ENCODE data around the gene IKZF2.

Gene IKZF2

DNA sequence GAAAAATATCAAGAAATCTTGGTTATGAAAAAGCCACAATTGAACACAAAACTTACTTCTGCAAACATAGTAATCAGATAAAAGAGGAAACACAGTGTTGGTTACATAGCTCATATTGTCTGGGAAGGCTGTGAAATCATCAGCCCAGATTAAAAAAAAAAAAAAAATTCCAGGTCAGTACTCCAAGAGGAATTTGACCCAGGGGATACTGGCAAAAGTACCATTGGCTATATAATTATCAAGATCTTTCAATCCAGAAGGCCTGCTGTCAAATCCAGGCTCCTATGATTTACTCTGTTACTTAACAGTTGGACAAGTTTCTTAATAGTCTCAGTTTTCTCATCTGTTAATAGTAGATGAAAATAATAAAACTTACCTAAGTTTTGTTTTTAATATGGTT, 12.9 kb upstream of the IKZF2 start:
- DNase-seq (ENCODE audit: low spot score) (no peak), ATAC-seq (ENCODE audit: low read depth) (no peak)
- Histone ChIP-seq H3K36me3 (ENCODE audit: low read depth) (no peaks in the 10 kb centered on the region), H3K4me1 (ENCODE audit: insufficient read depth, poor library complexity, severe bottlenecking) (peaks cover 14% of the 10 kb centered on the region), H3K9me3 (ENCODE audit: severe bottlenecking) (no peaks in the 10 kb centered on the region), H3K4me3 (ENCODE audit: severe bottlenecking) (no peak overlapping the region), H3K27ac (ENCODE audit: poor library complexity, severe bottlenecking) (no peak overlapping the region), H3K27me3 (ENCODE audit: insufficient read depth, poor library complexity, severe bottlenecking) (no peaks in the 10 kb centered on the region)
- TF ChIP-seq, protein P1, sequence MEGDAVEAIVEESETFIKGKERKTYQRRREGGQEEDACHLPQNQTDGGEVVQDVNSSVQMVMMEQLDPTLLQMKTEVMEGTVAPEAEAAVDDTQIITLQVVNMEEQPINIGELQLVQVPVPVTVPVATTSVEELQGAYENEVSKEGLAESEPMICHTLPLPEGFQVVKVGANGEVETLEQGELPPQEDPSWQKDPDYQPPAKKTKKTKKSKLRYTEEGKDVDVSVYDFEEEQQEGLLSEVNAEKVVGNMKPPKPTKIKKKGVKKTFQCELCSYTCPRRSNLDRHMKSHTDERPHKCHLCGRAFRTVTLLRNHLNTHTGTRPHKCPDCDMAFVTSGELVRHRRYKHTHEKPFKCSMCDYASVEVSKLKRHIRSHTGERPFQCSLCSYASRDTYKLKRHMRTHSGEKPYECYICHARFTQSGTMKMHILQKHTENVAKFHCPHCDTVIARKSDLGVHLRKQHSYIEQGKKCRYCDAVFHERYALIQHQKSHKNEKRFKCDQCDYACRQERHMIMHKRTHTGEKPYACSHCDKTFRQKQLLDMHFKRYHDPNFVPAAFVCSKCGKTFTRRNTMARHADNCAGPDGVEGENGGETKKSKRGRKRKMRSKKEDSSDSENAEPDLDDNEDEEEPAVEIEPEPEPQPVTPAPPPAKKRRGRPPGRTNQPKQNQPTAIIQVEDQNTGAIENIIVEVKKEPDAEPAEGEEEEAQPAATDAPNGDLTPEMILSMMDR (IDR thresholded peaks at IDR 0.05; ENCODE audit: poor library complexity, severe bottlenecking), result no peak

GRCh38 chr2:213162516-213163118, 11.2 kb upstream of the IKZF2 start:
- Histone ChIP-seq H3K4me3 (ENCODE audit: severe bottlenecking) (no peak overlapping the region), H3K27me3 (ENCODE audit: insufficient read depth, poor library complexity, severe bottlenecking) (no peaks in the 10 kb centered on the region), H3K36me3 (ENCODE audit: low read depth) (no peaks in the 10 kb centered on the region), H3K9me3 (ENCODE audit: severe bottlenecking) (no peaks in the 10 kb centered on the region), H3K4me1 (ENCODE audit: insufficient read depth, poor library complexity, severe bottlenecking) (peaks cover 14% of the 10 kb centered on the region), H3K27ac (ENCODE audit: poor library complexity, severe bottlenecking) (peak overlapping the region; percentile 41)
- ATAC-seq (ENCODE audit: low read depth) (peak; percentile 51; the same call in 2 of the 3 replicates), DNase-seq (ENCODE audit: low spot score) (no peak)
- TF ChIP-seq, protein P1 (IDR thresholded peaks at IDR 0.05; ENCODE audit: poor library complexity, severe bottlenecking), result no peak

DNA sequence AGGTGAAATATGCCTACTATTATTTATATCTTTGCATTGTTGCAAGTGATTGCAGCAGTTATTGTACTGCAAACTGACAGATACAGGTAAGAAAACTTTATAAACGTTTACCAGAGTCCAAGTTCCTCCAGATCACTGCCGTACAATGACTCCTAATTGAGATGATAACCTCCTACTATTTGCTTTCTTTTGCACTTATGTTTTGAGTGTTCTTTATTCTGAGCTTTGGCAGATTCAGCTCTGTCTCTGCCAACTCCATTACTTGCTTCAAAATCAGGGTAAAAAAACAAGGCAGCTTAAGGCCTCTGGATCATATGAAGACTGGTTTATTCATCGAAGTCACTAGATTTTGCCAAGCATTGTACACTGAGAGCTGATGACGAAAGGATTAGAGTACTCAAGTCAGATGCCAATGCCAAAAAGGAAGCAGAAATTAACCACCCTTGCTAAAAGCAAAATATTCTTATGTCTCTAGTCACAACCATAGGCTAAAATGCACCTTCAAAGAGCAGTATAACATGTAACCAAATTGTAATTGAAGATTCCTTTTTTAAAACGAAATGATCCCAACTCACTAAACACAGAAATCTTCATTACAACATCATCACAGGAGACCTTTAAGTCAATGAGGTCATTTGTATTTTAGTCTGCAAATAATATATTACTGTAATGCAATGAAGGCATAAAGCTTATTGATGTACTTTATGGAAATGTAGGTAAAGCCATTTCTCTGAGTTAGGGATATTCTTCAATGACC, 10.5 kb upstream of the IKZF2 start:
- DNase-seq (ENCODE audit: low spot score), result no peak
- no peak overlapping the region for H3K4me3 ChIP-seq (ENCODE audit: severe bottlenecking)
- no peak for ATAC-seq (ENCODE audit: low read depth)
- no peaks in the 10 kb centered on the region for H3K27me3 ChIP-seq (ENCODE audit: insufficient read depth, poor library complexity, severe bottlenecking)
- H3K9me3 ChIP-seq (ENCODE audit: severe bottlenecking), result no peaks in the 10 kb centered on the region
- TF ChIP-seq, protein P1 (IDR thresholded peaks at IDR 0.05; ENCODE audit: poor library complexity, severe bottlenecking), result no peak
- H3K27ac ChIP-seq (ENCODE audit: poor library complexity, severe bottlenecking), result peak overlapping the region; percentile 41
- H3K4me1 ChIP-seq (ENCODE audit: insufficient read depth, poor library complexity, severe bottlenecking), result peaks cover 14% of the 10 kb centered on the region
- H3K36me3 ChIP-seq (ENCODE audit: low read depth), result no peaks in the 10 kb centered on the region

DNA sequence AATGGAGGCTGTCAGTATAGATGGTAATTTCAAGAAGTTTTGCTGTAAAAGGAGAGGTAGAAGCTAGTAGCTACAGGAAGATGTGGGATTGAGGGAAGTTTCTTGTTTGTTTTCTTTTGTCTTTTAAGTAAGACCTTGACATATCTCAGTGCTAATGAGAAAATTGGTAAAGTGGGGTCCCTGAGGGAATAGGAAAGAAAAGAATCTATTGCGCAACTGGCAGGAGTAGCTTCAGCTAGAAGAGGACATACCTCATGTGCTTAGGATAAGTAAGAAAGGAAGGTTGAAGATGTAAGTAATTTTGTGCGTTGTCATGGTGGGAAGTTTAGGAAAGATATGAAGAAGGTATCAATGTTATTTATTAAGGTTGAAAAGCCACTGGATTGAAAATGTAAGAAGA, 8.4 kb upstream of the IKZF2 start:
- ATAC-seq (ENCODE audit: low read depth), result no peak
- no peaks in the 10 kb centered on the region for H3K36me3 ChIP-seq (ENCODE audit: low read depth)
- DNase-seq (ENCODE audit: low spot score), result no peak
- H3K27ac ChIP-seq (ENCODE audit: poor library complexity, severe bottlenecking), result no peak overlapping the region
- no peaks in the 10 kb centered on the region for H3K27me3 ChIP-seq (ENCODE audit: insufficient read depth, poor library complexity, severe bottlenecking)
- H3K9me3 ChIP-seq (ENCODE audit: severe bottlenecking), result no peaks in the 10 kb centered on the region
- H3K4me3 ChIP-seq (ENCODE audit: severe bottlenecking), result no peak overlapping the region
- peaks cover 14% of the 10 kb centered on the region for H3K4me1 ChIP-seq (ENCODE audit: insufficient read depth, poor library complexity, severe bottlenecking)
- TF ChIP-seq, protein P1 (IDR thresholded peaks at IDR 0.05; ENCODE audit: poor library complexity, severe bottlenecking), result no peak

GRCh38 chr2:213157242-213157641, 5.8 kb upstream of the IKZF2 start:
- no peaks in the 10 kb centered on the region for H3K27me3 ChIP-seq (ENCODE audit: insufficient read depth, poor library complexity, severe bottlenecking)
- DNase-seq (ENCODE audit: low spot score) (no peak), ATAC-seq (ENCODE audit: low read depth) (no peak)
- no peak overlapping the region for H3K27ac ChIP-seq (ENCODE audit: poor library complexity, severe bottlenecking)
- no peaks in the 10 kb centered on the region for H3K36me3 ChIP-seq (ENCODE audit: low read depth)
- TF ChIP-seq, protein P1 (IDR thresholded peaks at IDR 0.05; ENCODE audit: poor library complexity, severe bottlenecking), result no peak
- H3K4me1 ChIP-seq (ENCODE audit: insufficient read depth, poor library complexity, severe bottlenecking), result peaks cover 16% of the 10 kb centered on the region
- no peaks in the 10 kb centered on the region for H3K9me3 ChIP-seq (ENCODE audit: severe bottlenecking)
- H3K4me3 ChIP-seq (ENCODE audit: severe bottlenecking), result no peak overlapping the region
